Endothelial cell of umbilical vein (primary cell): ENCODE measurements around the gene BRSK2. TPM values are rescaled to one million over a fixed set of nuclear protein-coding genes. Genes with fewer than 3 reads are reported as not detected.
"Not testable (repeated sequence)": the region's sequence is repeated elsewhere in the genome, so short reads cannot be mapped to it uniquely, and the experiment has no call there.

Experiments used
- BruUV-seq: library from RNA; stranded (reverse); fragments of 400-500 nt; replicated peaks from 2 replicates; lab custom pipeline; 2021; lab: Mats Ljungman, UMichigan
- CTCF ChIA-PET: fragments of 300-600, 350-600 bp; sonication (Branson Sonifier 250); formaldehyde crosslinking; loops from one replicate; lab custom pipeline; 2021; ENCODE audit warnings: antibody characterized with exemption, inconsistent platforms; lab: Charles Lee
- POLR2A ChIA-PET: fragments of 300-600, 350-600 bp; sonication (Branson Sonifier 250); formaldehyde crosslinking; loops from one replicate; lab custom pipeline; 2021; ENCODE audit warnings: antibody characterized with exemption, inconsistent platforms; lab: Charles Lee
- DNase-seq: peaks from one replicate; pipeline ENCODE4 v3.0.0-alpha.2; 2011; ENCODE audit warnings: low read depth, low spot score
- FAIRE-seq: peaks from 2 replicates; lab custom pipeline; 2011; peaks lifted over from hg19 to GRCh38; lab: Jason Lieb, UNC
- H2AFZ ChIP-seq: 2 replicates; pipeline ENCODE4 v1.6.0; 2012; ENCODE audit warnings: low read depth, low read length, control low read depth, inconsistent platforms
- H3K27ac ChIP-seq: 2 replicates; pipeline ENCODE4 v1.5.1; 2011; ENCODE audit warnings: low read depth, mild to moderate bottlenecking, control low read depth, low read length, moderate library complexity; ENCODE audit not compliant: insufficient read depth
- H3K27me3 ChIP-seq, 2 experiments: 2 replicates each; pipeline versions ENCODE4 v1.6.0 to v1.6.1; 2011; ENCODE audit warnings: low read length in 2 of 2, mixed read lengths in 1 of 2; ENCODE audit not compliant: control insufficient read depth in 2 of 2, insufficient read depth in 2 of 2
- H3K36me3 ChIP-seq, 2 experiments: 2 replicates in 1 of 2; 3 replicates in 1 of 2; pipeline ENCODE4 v1.5.1; 2011; ENCODE audit warnings: low read length in 2 of 2, mild to moderate bottlenecking in 1 of 2, moderate library complexity in 1 of 2; ENCODE audit not compliant: control insufficient read depth in 2 of 2, insufficient read depth in 2 of 2; ENCODE audit errors: extremely low read depth in 1 of 2
- H3K4me1 ChIP-seq: 3 replicates; pipeline ENCODE4 v1.5.1; 2011; ENCODE audit warnings: mild to moderate bottlenecking, low read length; ENCODE audit not compliant: control insufficient read depth, insufficient read depth; ENCODE audit errors: extremely low read depth
- H3K4me2 ChIP-seq: 2 replicates; pipeline ENCODE4 v1.6.1; 2011; ENCODE audit warnings: low read length, control low read depth, mixed read lengths; ENCODE audit not compliant: insufficient read depth
- H3K4me3 ChIP-seq, 3 experiments: fragments of 200-600 bp in 1 of 3; sonication (generic), shearing (Covaris generic) in 1 of 3; replicated peaks in 1 of 3; 2 replicates each; pipeline ENCODE4 v1.5.1; 2011 to 2016; ENCODE audit warnings: control low read depth in 3 of 3, low read length in 3 of 3, mild to moderate bottlenecking in 2 of 3, inconsistent platforms in 1 of 3, low read depth in 1 of 3, moderate library complexity in 1 of 3; ENCODE audit not compliant: insufficient read depth in 1 of 3
- H3K79me2 ChIP-seq: 2 replicates; pipeline ENCODE4 v1.6.0; 2012; ENCODE audit warnings: low read length, inconsistent platforms; ENCODE audit not compliant: control insufficient read depth, insufficient read depth
- H3K9ac ChIP-seq: replicated peaks from 2 replicates; pipeline ENCODE3; 2011; ENCODE audit warnings: low read length, control low read depth; ENCODE audit not compliant: insufficient read depth; ENCODE audit errors: extremely low read depth
- H3K9me1 ChIP-seq: replicated peaks from 3 replicates; pipeline ENCODE4 v1.6.0; 2011; ENCODE audit warnings: mild to moderate bottlenecking, low read length; ENCODE audit not compliant: control insufficient read depth, insufficient read depth; ENCODE audit errors: extremely low read depth
- H3K9me3 ChIP-seq: replicated peaks from 2 replicates; pipeline ENCODE4 v1.5.1; 2012; ENCODE audit warnings: low read length, inconsistent platforms; ENCODE audit not compliant: control insufficient read depth, insufficient read depth
- H4K20me1 ChIP-seq: replicated peaks from 2 replicates; pipeline ENCODE3; 2011; ENCODE audit warnings: mild to moderate bottlenecking, low read length; ENCODE audit not compliant: control insufficient read depth, insufficient read depth; ENCODE audit errors: extremely low read depth
- CTCF ChIP-seq, 2 donors: IDR thresholded peaks; 1 replicate in 1 of 2; 2 replicates in 1 of 2; pipeline ENCODE4 v1.5.1; 2011; ENCODE audit warnings: low read length in 2 of 2, mild to moderate bottlenecking in 2 of 2, moderate library complexity in 2 of 2, control low read depth in 1 of 2, inconsistent platforms in 1 of 2, low read depth in 1 of 2; ENCODE audit not compliant: insufficient read depth in 1 of 2; ENCODE audit errors: extremely low read depth in 1 of 2
- EZH2 ChIP-seq: IDR thresholded peaks from 2 replicates; pipeline ENCODE4 v1.6.1; 2012; ENCODE audit warnings: borderline replicate concordance, low read depth, mild to moderate bottlenecking, moderate library complexity, low read length, inconsistent platforms; ENCODE audit not compliant: severe bottlenecking
- GATA2 ChIP-seq: IDR thresholded peaks from 2 replicates; pipeline ENCODE4 v1.7.0; 2011; ENCODE audit warnings: low read depth, mild to moderate bottlenecking, moderate library complexity, mixed read lengths, low read length; ENCODE audit not compliant: insufficient read length, insufficient read depth
- JUN ChIP-seq: IDR thresholded peaks from 2 replicates; pipeline ENCODE4 v1.6.1; 2011; ENCODE audit warnings: borderline replicate concordance, low read depth; ENCODE audit not compliant: insufficient read length, insufficient read depth
- MAX ChIP-seq: IDR thresholded peaks from 2 replicates; pipeline ENCODE4 v1.6.1; 2011; ENCODE audit not compliant: insufficient read depth, insufficient read length
- MYC ChIP-seq: IDR thresholded peaks from one replicate; pipeline ENCODE4 v1.6.1; 2011; ENCODE audit warnings: mild to moderate bottlenecking, low read depth, low read length
- POLR2A ChIP-seq: IDR thresholded peaks from 2 replicates; pipeline ENCODE4 v1.6.1; 2012; ENCODE audit warnings: low read depth, mild to moderate bottlenecking, control low read depth, low read length
- POLR2AphosphoS5 ChIP-seq: IDR thresholded peaks from 2 replicates; pipeline ENCODE4 v1.6.1; 2012; ENCODE audit warnings: low read depth, mild to moderate bottlenecking, control low read depth, low read length, moderate library complexity; ENCODE audit not compliant: insufficient read depth
- dilution Hi-C: fragments of 300-500 bp; cut with MboI; formaldehyde crosslinking; loops from one replicate; pipeline ENCODE4 v1.15.0; 2019; ENCODE audit warnings: low sequenced_read_pairs; ENCODE audit not compliant: extremely low pct_ligation_motif_present
- intact Hi-C: fragments of 100-400 bp; cut with micrococcal nuclease; formaldehyde crosslinking; loops from one replicate; pipeline ENCODE4 v1.10.0; 2022
- polyA plus RNA-seq, 4 experiments: library from polyadenylated mRNA; depleted of rRNA in 3 of 4; stranded (reverse) in 3 of 4; unstranded in 1 of 4; fragments of >200 nt; gene quantifications; 2 replicates each; pipeline versions ENCODE4 v1.2.1 to v1.2.3, GENCODE V29; 2011 to 2012; ENCODE audit warnings: missing spikeins in 1 of 4
- total RNA-seq: library from RNA; stranded (reverse); gene quantifications from 2 replicates; pipeline ENCODE4 v1.2.3, GENCODE V29; 2021

The BRSK2 gene
- total and polyA plus RNA-seq, 2 donors (not counting 3 experiments of a cell fraction or from before 2014, with no cell fraction given): 0.08 to 0.20 TPM

GRCh38 chr11:1358286-1358685 lies 31.4 kb upstream of the BRSK2 start:
- dilution Hi-C loops: no loop called here
- intact Hi-C loops: no loop called here
- ChIA-PET POLR2A (no interaction called here), CTCF (no interaction called here)
- no peaks in the 10 kb centered on the region for H3K27me3 ChIP-seq
- H3K4me3 ChIP-seq: no peak overlapping the region
- H3K79me2 ChIP-seq: no peaks in the 10 kb centered on the region
- H3K27ac ChIP-seq: no peak overlapping the region
- H3K4me1 ChIP-seq: no peaks in the 10 kb centered on the region
- BruUV-seq: no TSS peak
- TF ChIP-seq CTCF (IDR thresholded peaks at IDR 0.05; ENCODE audit: extremely low read depth in 1 of 2, insufficient read depth in 1 of 2, low read depth in 1 of 2, low read length in 2 of 2): no peak
- no peak for TF ChIP-seq EZH2
- no peak for TF ChIP-seq POLR2A
- TF ChIP-seq GATA2: no peak
- TF ChIP-seq MAX: no peak
- TF ChIP-seq POLR2AphosphoS5: no peak
- TF ChIP-seq JUN: no peak
- TF ChIP-seq MYC: no peak
- no peak overlapping the region for H3K4me2 ChIP-seq
- no peaks in the 10 kb centered on the region for H3K36me3 ChIP-seq
- FAIRE-seq: no peak
- H3K9ac ChIP-seq: no peak overlapping the region
- no peaks in the 10 kb centered on the region for H4K20me1 ChIP-seq
- H3K9me3 ChIP-seq: no peaks in the 10 kb centered on the region
- H2AFZ ChIP-seq: no peak overlapping the region
- H3K9me1 ChIP-seq: no peaks in the 10 kb centered on the region
- DNase-seq: no peak

GRCh38 chr11:1358931-1359330 lies 30.8 kb upstream of the BRSK2 start:
- intact Hi-C loops, H3K27ac ChIP-seq, POLR2A ChIA-PET, H3K79me2 ChIP-seq, BruUV-seq, H2AFZ ChIP-seq, FAIRE-seq, H3K9me1 ChIP-seq, H4K20me1 ChIP-seq, DNase-seq, H3K9ac ChIP-seq, H3K4me2 ChIP-seq, CTCF ChIA-PET, H3K36me3 ChIP-seq, dilution Hi-C loops, H3K27me3 ChIP-seq, H3K9me3 ChIP-seq, H3K4me3 ChIP-seq, H3K4me1 ChIP-seq: not testable (repeated sequence)
